ENCODE data around the gene ANGPTL7.

The ANGPTL7 gene

GRCh38 chr1:11194407-11195176, 5.4 kb downstream of the ANGPTL7 start:
- ATAC-seq, result no peak

GRCh38 chr1:11196945-11197344, 7.8 kb downstream of the ANGPTL7 start:
- TF ChIP-seq PPARA (CRISPR knock-in tag; IDR thresholded peaks at IDR 0.05; ENCODE audit: borderline replicate concordance) (no peak), ZNF8 (CRISPR knock-in tag; IDR thresholded peaks at IDR 0.05) (no peak), SNAI2 (CRISPR knock-in tag; IDR thresholded peaks at IDR 0.05) (no peak), TCF4 (CRISPR knock-in tag; IDR thresholded peaks at IDR 0.05; ENCODE audit: borderline replicate concordance) (no peak), ZFP3 (CRISPR knock-in tag; IDR thresholded peaks at IDR 0.05) (no peak), ARNTL (CRISPR knock-in tag; IDR thresholded peaks at IDR 0.05; ENCODE audit: borderline replicate concordance, low read depth) (no peak), ZNF70 (CRISPR knock-in tag; IDR thresholded peaks at IDR 0.05) (no peak), TSHZ2 (CRISPR knock-in tag; IDR thresholded peaks at IDR 0.05) (no peak), PATZ1 (CRISPR knock-in tag; IDR thresholded peaks at IDR 0.05; ENCODE audit: borderline replicate concordance) (no peak), ZNF565 (CRISPR knock-in tag; conservative IDR thresholded peaks at IDR 0.05; ENCODE audit: low read depth) (no peak), TOX (CRISPR knock-in tag; IDR thresholded peaks at IDR 0.05; ENCODE audit: borderline replicate concordance) (no peak)
- ATAC-seq, result no peak

More at GRCh38 chr1:11194407-11195176, 5.4 kb downstream of the ANGPTL7 start:
- no peak for TF ChIP-seq TCF4 (CRISPR knock-in tag; IDR thresholded peaks at IDR 0.05; ENCODE audit: borderline replicate concordance)
- no peak for TF ChIP-seq ISL1 (CRISPR knock-in tag; IDR thresholded peaks at IDR 0.05)
- no peak for TF ChIP-seq SNAI2 (CRISPR knock-in tag; IDR thresholded peaks at IDR 0.05)
- TF ChIP-seq POU6F1 (CRISPR knock-in tag; IDR thresholded peaks at IDR 0.05; ENCODE audit: borderline replicate concordance, low read depth), result no peak
- TF ChIP-seq CREB5 (CRISPR knock-in tag; IDR thresholded peaks at IDR 0.05; ENCODE audit: low read depth), result no peak
- TF ChIP-seq ZNF8 (CRISPR knock-in tag; IDR thresholded peaks at IDR 0.05), result no peak
- no peak for TF ChIP-seq ESRRG (CRISPR knock-in tag; IDR thresholded peaks at IDR 0.05)
- no peak for TF ChIP-seq TOX (CRISPR knock-in tag; IDR thresholded peaks at IDR 0.05; ENCODE audit: borderline replicate concordance)

GRCh38 chr1:11197359-11197758, 8.2 kb downstream of the ANGPTL7 start:
- ATAC-seq, result no peak
- TF ChIP-seq OSR1 (CRISPR knock-in tag; IDR thresholded peaks at IDR 0.05), result no peak
- no peak for TF ChIP-seq ZNF70 (CRISPR knock-in tag; IDR thresholded peaks at IDR 0.05)
- no peak for TF ChIP-seq TSHZ2 (CRISPR knock-in tag; IDR thresholded peaks at IDR 0.05)
- TF ChIP-seq CSRNP3 (CRISPR knock-in tag; IDR thresholded peaks at IDR 0.05), result no peak
- no peak for TF ChIP-seq PPARA (CRISPR knock-in tag; IDR thresholded peaks at IDR 0.05; ENCODE audit: borderline replicate concordance)
- TF ChIP-seq BACH2 (CRISPR knock-in tag; IDR thresholded peaks at IDR 0.05; ENCODE audit: borderline replicate concordance), result no peak
- TF ChIP-seq PATZ1 (CRISPR knock-in tag; IDR thresholded peaks at IDR 0.05; ENCODE audit: borderline replicate concordance), result no peak
- TF ChIP-seq ESRRG (CRISPR knock-in tag; IDR thresholded peaks at IDR 0.05), result no peak
